ENCODE results near the gene KLK12. TPM values are rescaled to one million over a fixed set of nuclear protein-coding genes. Genes with fewer than 3 reads are reported as not detected.

Gene KLK12
- total and polyA plus RNA-seq, 12 donors: 0.17 TPM; not detected in 11

DNA sequence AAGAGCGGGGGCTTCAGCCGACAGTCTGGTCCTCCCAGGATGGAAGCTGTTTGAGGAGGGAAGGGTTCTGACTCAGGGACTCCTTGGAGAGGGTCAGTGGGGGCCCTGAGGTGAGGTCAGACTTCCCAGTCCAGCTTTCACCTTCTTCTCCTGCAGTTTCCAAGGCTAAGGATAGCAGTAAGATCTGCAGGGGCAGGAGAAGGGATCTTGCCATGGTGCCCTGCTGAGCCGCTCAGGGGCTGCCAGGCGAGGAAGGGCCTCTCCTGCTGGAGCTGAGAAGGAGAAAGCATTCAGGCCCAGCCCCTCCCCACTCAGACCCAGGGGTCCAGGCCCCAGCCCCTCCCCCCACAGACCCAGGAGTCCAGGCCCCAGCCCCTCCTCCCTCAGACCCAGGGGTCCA is 52.6 kb downstream of the KLK12 start:
- Histone ChIP-seq H3K36me3 (replicated peaks in 1 of 2) (no peaks in the 10 kb centered on the region), H3K27me3 (peaks cover under 1% of the 10 kb centered on the region), H3K27ac (no peak overlapping the region), H3K4me3 (no peak overlapping the region), H3K4me1 (replicated peaks in 1 of 2) (no peaks in the 10 kb centered on the region), H3K9me3 (replicated peaks in 1 of 3) (no peaks in the 10 kb centered on the region)
- no peak for TF ChIP-seq POLR2A (IDR thresholded peaks at IDR 0.05)
- TF ChIP-seq, protein P1, sequence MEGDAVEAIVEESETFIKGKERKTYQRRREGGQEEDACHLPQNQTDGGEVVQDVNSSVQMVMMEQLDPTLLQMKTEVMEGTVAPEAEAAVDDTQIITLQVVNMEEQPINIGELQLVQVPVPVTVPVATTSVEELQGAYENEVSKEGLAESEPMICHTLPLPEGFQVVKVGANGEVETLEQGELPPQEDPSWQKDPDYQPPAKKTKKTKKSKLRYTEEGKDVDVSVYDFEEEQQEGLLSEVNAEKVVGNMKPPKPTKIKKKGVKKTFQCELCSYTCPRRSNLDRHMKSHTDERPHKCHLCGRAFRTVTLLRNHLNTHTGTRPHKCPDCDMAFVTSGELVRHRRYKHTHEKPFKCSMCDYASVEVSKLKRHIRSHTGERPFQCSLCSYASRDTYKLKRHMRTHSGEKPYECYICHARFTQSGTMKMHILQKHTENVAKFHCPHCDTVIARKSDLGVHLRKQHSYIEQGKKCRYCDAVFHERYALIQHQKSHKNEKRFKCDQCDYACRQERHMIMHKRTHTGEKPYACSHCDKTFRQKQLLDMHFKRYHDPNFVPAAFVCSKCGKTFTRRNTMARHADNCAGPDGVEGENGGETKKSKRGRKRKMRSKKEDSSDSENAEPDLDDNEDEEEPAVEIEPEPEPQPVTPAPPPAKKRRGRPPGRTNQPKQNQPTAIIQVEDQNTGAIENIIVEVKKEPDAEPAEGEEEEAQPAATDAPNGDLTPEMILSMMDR (IDR thresholded peaks at IDR 0.05): no peak
- DNase-seq: no peak
- WGBS, 4 donors: 70 to 86% (median 81%) methylated on average over 2 to 4 of the region's 4 CpGs
- intact Hi-C loops (cut with DNase I): no loop called here

- H3K4me3 ChIP-seq: no peak overlapping the region
- H3K4me1 ChIP-seq (replicated peaks in 1 of 2): no peaks in the 10 kb centered on the region
- no peaks in the 10 kb centered on the region for H3K9me3 ChIP-seq (replicated peaks in 1 of 3)
- H3K36me3 ChIP-seq (replicated peaks in 1 of 2): no peaks in the 10 kb centered on the region
- no peak overlapping the region for H3K27ac ChIP-seq
- WGBS, 4 donors: 57 to 86% (median 71%) methylated on average over 11 of the region's 11 CpGs
- peaks cover 5% of the 10 kb centered on the region for H3K27me3 ChIP-seq
- no peak for DNase-seq
- intact Hi-C loops (cut with DNase I): no loop called here
- TF ChIP-seq POLR2A (IDR thresholded peaks at IDR 0.05): no peak
- TF ChIP-seq, protein P1 (IDR thresholded peaks at IDR 0.05): no peak
Measured at GRCh38 chr19:50981587-50982146, 53.1 kb downstream of the KLK12 start.

- Histone ChIP-seq H3K27me3 (peaks cover 8% of the 10 kb centered on the region), H3K9me3 (replicated peaks in 1 of 3) (no peaks in the 10 kb centered on the region), H3K27ac (no peak overlapping the region), H3K4me3 (no peak overlapping the region), H3K36me3 (replicated peaks in 1 of 2) (no peaks in the 10 kb centered on the region), H3K4me1 (replicated peaks in 1 of 2) (no peaks in the 10 kb centered on the region)
- TF ChIP-seq POLR2A (IDR thresholded peaks at IDR 0.05): no peak
- TF ChIP-seq, protein P1 (IDR thresholded peaks at IDR 0.05): no peak
- no peak for DNase-seq
- intact Hi-C loops (cut with DNase I): no loop called here
- WGBS, 4 donors: 64 to 81% (median 71%) methylated on average over 5 to 13 of the region's 13 CpGs
Measured at GRCh38 chr19:50980208-50980607, 54.6 kb downstream of the KLK12 start.

- intact Hi-C loops (cut with DNase I): no loop called here
- Histone ChIP-seq H3K4me3 (no peak overlapping the region), H3K4me1 (replicated peaks in 1 of 2) (no peaks in the 10 kb centered on the region), H3K27ac (no peak overlapping the region), H3K36me3 (replicated peaks in 1 of 2) (no peaks in the 10 kb centered on the region), H3K9me3 (replicated peaks in 1 of 3) (no peaks in the 10 kb centered on the region), H3K27me3 (peaks cover 8% of the 10 kb centered on the region)
- 47 to 57% (median 53%) methylated on average over 7 to 8 of the region's 8 CpGs for WGBS, 4 donors
- TF ChIP-seq POLR2A (IDR thresholded peaks at IDR 0.05): no peak
- TF ChIP-seq, protein P1 (IDR thresholded peaks at IDR 0.05): no peak
- DNase-seq: no peak
Measured at GRCh38 chr19:50979758-50980157, 55.0 kb downstream of the KLK12 start.

Other genes starting within 250 kb of the KLK12 start
- not detected for gene ACP4, start 244.6 kb downstream of the KLK12 start, total RNA-seq
- not detected for gene ACP4, start 244.6 kb downstream of the KLK12 start, polyA plus RNA-seq
- gene KLK1, start 211.2 kb downstream of the KLK12 start, total RNA-seq: 1 to 10 TPM in 6 of 9 donors, not detected in 3; 1.4 to 8.6 (median 2.4) TPM
- gene KLK1, start 211.2 kb downstream of the KLK12 start, polyA plus RNA-seq: 10 to 100 TPM in 2 of 3 donors, 1 to 10 TPM in 1; 1.1 to 26.5 (median 11.2) TPM
- gene KLK15, start 201.4 kb downstream of the KLK12 start, total RNA-seq: 1 to 10 TPM in 4 of 9 donors, under 1 TPM in 3, not detected in 2; 0.28 to 5.1 (median 1.0) TPM
- 1 to 10 TPM in 1 of 3 donors, under 1 TPM in 2; 0.15 to 1.7 (median 0.34) TPM for gene KLK15, start 201.4 kb downstream of the KLK12 start, polyA plus RNA-seq
- gene KLK3, start 180.1 kb downstream of the KLK12 start, total RNA-seq: 1 to 10 TPM in 2 of 9 donors, under 1 TPM in 3, not detected in 4; 0.11 to 4.8 (median 0.98) TPM
- 10 to 100 TPM in 1 of 3 donors, 1 to 10 TPM in 1, under 1 TPM in 1; 0.35 to 26.0 (median 1.3) TPM for gene KLK3, start 180.1 kb downstream of the KLK12 start, polyA plus RNA-seq
- gene KLK2, start 161.6 kb downstream of the KLK12 start, total RNA-seq: under 1 TPM in 1 of 9 donors, not detected in 8; 0.61 TPM
- gene KLK2, start 161.6 kb downstream of the KLK12 start, polyA plus RNA-seq: under 1 TPM in 1 of 3 donors, not detected in 2; 0.20 TPM
- gene KLK4, start 123.6 kb downstream of the KLK12 start, total RNA-seq: 10 to 100 TPM in 1 of 9 donors, 1 to 10 TPM in 3, under 1 TPM in 1, not detected in 4; 0.28 to 10.2 (median 2.2) TPM
- 10 to 100 TPM in 2 of 3 donors, under 1 TPM in 1; 0.42 to 16.8 (median 10.9) TPM for gene KLK4, start 123.6 kb downstream of the KLK12 start, polyA plus RNA-seq
- gene KLK5, start 82.0 kb downstream of the KLK12 start, total RNA-seq: not detected
- gene KLK5, start 82.0 kb downstream of the KLK12 start, polyA plus RNA-seq: not detected
- gene KLK6, start 65.4 kb downstream of the KLK12 start, total RNA-seq: not detected
- not detected for gene KLK6, start 65.4 kb downstream of the KLK12 start, polyA plus RNA-seq
- gene KLK7, start 51.1 kb downstream of the KLK12 start, total RNA-seq: under 1 TPM in 1 of 9 donors, not detected in 8; 0.06 TPM
- gene KLK7, start 51.1 kb downstream of the KLK12 start, polyA plus RNA-seq: under 1 TPM in 1 of 3 donors, not detected in 2; 0.03 TPM
- gene KLK8, start 33.4 kb downstream of the KLK12 start, total RNA-seq: under 1 TPM in 1 of 9 donors, not detected in 8; 0.39 TPM
- under 1 TPM in 2 of 3 donors, not detected in 1; 0.34 to 0.80 TPM for gene KLK8, start 33.4 kb downstream of the KLK12 start, polyA plus RNA-seq
- gene KLK10, start 15.3 kb downstream of the KLK12 start, total RNA-seq: 1 to 10 TPM in 1 of 9 donors, under 1 TPM in 3, not detected in 5; 0.23 to 1.4 (median 0.36) TPM
- under 1 TPM in 2 of 3 donors, not detected in 1; 0.34 to 0.56 TPM for gene KLK10, start 15.3 kb downstream of the KLK12 start, polyA plus RNA-seq
- gene KLK11, start 8.4 kb downstream of the KLK12 start, total RNA-seq: not detected
- under 1 TPM in 2 of 3 donors, not detected in 1; 0.07 to 0.32 TPM for gene KLK11, start 8.4 kb downstream of the KLK12 start, polyA plus RNA-seq
- gene KLK13, start 30.1 kb upstream of the KLK12 start, total RNA-seq: under 1 TPM in 1 of 9 donors, not detected in 8; 0.11 TPM
- gene KLK13, start 30.1 kb upstream of the KLK12 start, polyA plus RNA-seq: under 1 TPM in 1 of 3 donors, not detected in 2; 0.47 TPM
- gene KLK14, start 47.9 kb upstream of the KLK12 start, total RNA-seq: under 1 TPM in 2 of 9 donors, not detected in 7; 0.25 to 0.65 TPM
- gene KLK14, start 47.9 kb upstream of the KLK12 start, polyA plus RNA-seq: under 1 TPM in 2 of 3 donors, not detected in 1; 0.48 to 0.81 TPM
- 10 to 100 TPM in 4 of 9 donors, 1 to 10 TPM in 5; 5.0 to 23.9 (median 9.8) TPM for gene CTU1, start 73.4 kb upstream of the KLK12 start, total RNA-seq
- 1 to 10 TPM; 1.1 to 7.3 (median 5.8) TPM for gene CTU1, start 73.4 kb upstream of the KLK12 start, polyA plus RNA-seq
- 10 to 100 TPM in 6 of 9 donors, 1 to 10 TPM in 3; 1.5 to 29.7 (median 16.8) TPM for gene SIGLEC9, start 89.9 kb upstream of the KLK12 start, total RNA-seq
- gene SIGLEC9, start 89.9 kb upstream of the KLK12 start, polyA plus RNA-seq: 1 to 10 TPM; 3.6 to 7.6 (median 4.6) TPM
- gene SIGLEC7, start 107.3 kb upstream of the KLK12 start, total RNA-seq: 10 to 100 TPM in 5 of 9 donors, 1 to 10 TPM in 3, under 1 TPM in 1; 1.00 to 13.1 (median 10.1) TPM
- gene SIGLEC7, start 107.3 kb upstream of the KLK12 start, polyA plus RNA-seq: 1 to 10 TPM; 2.3 to 8.6 (median 3.8) TPM
- 10 to 100 TPM in 5 of 9 donors, 1 to 10 TPM in 4; 2.2 to 21.8 (median 12.9) TPM for gene CD33, start 190.1 kb upstream of the KLK12 start, total RNA-seq
- gene CD33, start 190.1 kb upstream of the KLK12 start, polyA plus RNA-seq: 10 to 100 TPM in 1 of 3 donors, 1 to 10 TPM in 2; 2.7 to 14.4 (median 4.9) TPM
- gene SIGLECL1, start 216.1 kb upstream of the KLK12 start, total RNA-seq: 1 to 10 TPM in 1 of 9 donors, not detected in 8; 1.0 TPM
- gene SIGLECL1, start 216.1 kb upstream of the KLK12 start, polyA plus RNA-seq: not detected

Data from adrenal gland (tissue), 12 donors.